GM04504 (cell line): ENCODE measurements around the gene CAMK2G.
"Not testable (repeated sequence)": the region's sequence is repeated elsewhere in the genome, so short reads cannot be mapped to it uniquely, and the experiment has no call there.

Experiments used
- DNase-seq: peaks from one replicate; pipeline ENCODE4 v3.0.0-alpha.2; 2012; ENCODE audit warnings: low read depth

CAMK2G gene

GRCh38 chr10:73902351-73902750 lies 28.0 kb upstream of the CAMK2G start:
- DNase-seq, result no peak

GRCh38 chr10:73901261-73901660 lies 26.9 kb upstream of the CAMK2G start:
- no peak for DNase-seq

- DNase-seq, result no peak
These were observed 25.7 kb upstream of the CAMK2G start for GRCh38 chr10:73900064-73900463.

- peak; percentile 77 for DNase-seq
These were observed 25.1 kb upstream of the CAMK2G start for GRCh38 chr10:73899423-73899822.

GRCh38 chr10:73898730-73899410 lies 24.5 kb upstream of the CAMK2G start:
- no peak for DNase-seq

GRCh38 chr10:73897693-73898092 lies 23.3 kb upstream of the CAMK2G start:
- DNase-seq, result no peak

- DNase-seq, result not testable (repeated sequence)
These were observed 21.0 kb upstream of the CAMK2G start for GRCh38 chr10:73895381-73895780.

- DNase-seq, result no peak
These were observed 20.1 kb upstream of the CAMK2G start for GRCh38 chr10:73894245-73894971.

- no peak for DNase-seq
These were observed 19.1 kb upstream of the CAMK2G start for GRCh38 chr10:73893426-73893825.

GRCh38 chr10:73892310-73893030 lies 18.1 kb upstream of the CAMK2G start:
- no peak for DNase-seq

- no peak for DNase-seq
These were observed 17.2 kb upstream of the CAMK2G start for GRCh38 chr10:73891540-73891939.

GRCh38 chr10:73890830-73891229 lies 16.5 kb upstream of the CAMK2G start:
- not testable (repeated sequence) for DNase-seq

- DNase-seq, result no peak
These were observed 15.9 kb upstream of the CAMK2G start for GRCh38 chr10:73890261-73890660.

GRCh38 chr10:73889416-73889815 lies 15.1 kb upstream of the CAMK2G start:
- DNase-seq, result not testable (repeated sequence)

GRCh38 chr10:73889014-73889413 lies 14.7 kb upstream of the CAMK2G start:
- DNase-seq, result no peak

- no peak for DNase-seq
These were observed 14.2 kb upstream of the CAMK2G start for GRCh38 chr10:73888514-73888913.

- peak; percentile 74 for DNase-seq
These were observed 13.1 kb upstream of the CAMK2G start for GRCh38 chr10:73887294-73888039.

- no peak for DNase-seq
These were observed 12.4 kb upstream of the CAMK2G start for GRCh38 chr10:73886661-73887293.

- DNase-seq, result no peak
These were observed 11.8 kb upstream of the CAMK2G start for GRCh38 chr10:73886085-73886529.

- no peak for DNase-seq
These were observed 9.7 kb upstream of the CAMK2G start for GRCh38 chr10:73884017-73884416.

- no peak for DNase-seq
These were observed 7.0 kb upstream of the CAMK2G start for GRCh38 chr10:73881221-73881919.
